Keratinocyte (primary cell): ENCODE results near the gene ITGA6. TPM values are rescaled to one million over a fixed set of nuclear protein-coding genes. Genes with fewer than 3 reads are reported as not detected.
"Not testable (repeated sequence)": the region's sequence is repeated elsewhere in the genome, so short reads cannot be mapped to it uniquely, and the experiment has no call there.

Source experiments
- DNase-seq: peaks from one replicate; pipeline ENCODE4 v3.0.0-alpha.2; 2011; ENCODE audit warnings: low read depth, missing footprints, low spot score
- FAIRE-seq: peaks from 2 replicates; lab custom pipeline; 2011; peaks lifted over from hg19 to GRCh38; lab: Jason Lieb, UNC
- H2AFZ ChIP-seq: 2 replicates; pipeline ENCODE4 v1.6.0; 2012; ENCODE audit warnings: low read length, control low read depth, inconsistent platforms; ENCODE audit not compliant: control insufficient read depth
- H3K27ac ChIP-seq: 2 replicates; pipeline ENCODE4 v1.5.1; 2011; ENCODE audit warnings: low read length; ENCODE audit not compliant: control insufficient read depth, insufficient read depth
- H3K27me3 ChIP-seq: 3 replicates; pipeline ENCODE4 v1.6.0; 2011; ENCODE audit warnings: low read length; ENCODE audit not compliant: control insufficient read depth, insufficient read depth; ENCODE audit errors: extremely low read depth
- H3K36me3 ChIP-seq, 2 experiments: 2 replicates in 1 of 2; 3 replicates in 1 of 2; pipeline ENCODE4 v1.5.1; 2011; ENCODE audit warnings: low read length in 2 of 2, mild to moderate bottlenecking in 1 of 2; ENCODE audit not compliant: control insufficient read depth in 2 of 2, insufficient read depth in 2 of 2; ENCODE audit errors: extremely low read depth in 1 of 2
- H3K4me1 ChIP-seq: 3 replicates; pipeline ENCODE4 v1.5.1; 2011; ENCODE audit warnings: low read length; ENCODE audit not compliant: control insufficient read depth, insufficient read depth; ENCODE audit errors: extremely low read depth
- H3K4me2 ChIP-seq: 3 replicates; pipeline ENCODE4 v1.6.0; 2011; ENCODE audit warnings: low read depth, low read length; ENCODE audit not compliant: control insufficient read depth, insufficient read depth; ENCODE audit errors: extremely low read depth
- H3K4me3 ChIP-seq, 3 experiments: fragments of 200-600 bp in 1 of 3; sonication (generic) in 1 of 3; 2 replicates in 2 of 3; 3 replicates in 1 of 3; pipeline ENCODE4 v1.5.1; 2011 to 2016; ENCODE audit warnings: low read length in 3 of 3, mild to moderate bottlenecking in 3 of 3, control low read depth in 2 of 3, inconsistent platforms in 1 of 3, low read depth in 1 of 3, mixed read lengths in 1 of 3, mixed run types in 1 of 3, moderate library complexity in 1 of 3; ENCODE audit not compliant: control insufficient read depth in 2 of 3, insufficient read depth in 2 of 3; ENCODE audit errors: extremely low read depth in 1 of 3
- H3K79me2 ChIP-seq: 2 replicates; pipeline ENCODE4 v1.6.0; 2012; ENCODE audit warnings: low read length; ENCODE audit not compliant: control insufficient read depth, insufficient read depth
- H3K9ac ChIP-seq: 3 replicates; pipeline ENCODE4 v1.6.0; 2011; ENCODE audit warnings: low read length; ENCODE audit not compliant: control insufficient read depth, insufficient read depth; ENCODE audit errors: extremely low read depth
- H3K9me1 ChIP-seq: 3 replicates; pipeline ENCODE4 v1.6.0; 2011; ENCODE audit warnings: low read length; ENCODE audit not compliant: control insufficient read depth, insufficient read depth; ENCODE audit errors: extremely low read depth
- H3K9me3 ChIP-seq: 2 replicates; pipeline ENCODE4 v1.5.1; 2012; ENCODE audit warnings: low read depth, low read length; ENCODE audit not compliant: control insufficient read depth
- H4K20me1 ChIP-seq: 3 replicates; pipeline ENCODE4 v1.6.0; 2011; ENCODE audit warnings: low read length; ENCODE audit not compliant: control insufficient read depth, insufficient read depth; ENCODE audit errors: extremely low read depth
- EZH2 ChIP-seq: IDR thresholded peaks from one replicate; pipeline ENCODE4 v1.6.1; 2012; ENCODE audit warnings: inconsistent platforms, mild to moderate bottlenecking, low read length, moderate library complexity
- dilution Hi-C: fragments of 300-500 bp; cut with MboI; formaldehyde crosslinking; loops from one replicate; pipeline ENCODE4 v1.7.0; 2020; ENCODE audit warnings: low sequenced_read_pairs; ENCODE audit not compliant: extremely low pct_ligation_motif_present
- polyA plus RNA-seq, 5 experiments: library from polyadenylated mRNA; depleted of rRNA in 3 of 5; stranded (reverse) in 3 of 5; stranded (forward) in 1 of 5; unstranded in 1 of 5; fragments of >200 nt; gene quantifications; 1 replicate in 1 of 5; 2 replicates in 3 of 5; 3 replicates in 1 of 5; pipeline versions ENCODE4 v1.2.1 to v1.2.3, GENCODE V29; 2011 to 2012; ENCODE audit warnings: missing spikeins in 2 of 5, low read depth in 1 of 5, low replicate concordance in 1 of 5
- TF ChIP-seq, protein P1 (sequence below), 3 experiments: IDR thresholded peaks in 1 of 3; conservative IDR thresholded peaks in 1 of 3; optimal IDR thresholded peaks in 1 of 3; 2 replicates in 2 of 3; 3 replicates in 1 of 3; pipeline versions ENCODE3 to v1.5.1; 2011; ENCODE audit warnings: low read length in 3 of 3, mild to moderate bottlenecking in 3 of 3, moderate library complexity in 2 of 3, control low read depth in 1 of 3, inconsistent platforms in 1 of 3; ENCODE audit not compliant: insufficient read depth in 2 of 3; ENCODE audit errors: extremely low read depth in 1 of 3

ITGA6 gene
- polyA plus RNA-seq, 1 donor (not counting 4 experiments of a cell fraction or from before 2014, with no cell fraction given) = 441 TPM

DNA sequence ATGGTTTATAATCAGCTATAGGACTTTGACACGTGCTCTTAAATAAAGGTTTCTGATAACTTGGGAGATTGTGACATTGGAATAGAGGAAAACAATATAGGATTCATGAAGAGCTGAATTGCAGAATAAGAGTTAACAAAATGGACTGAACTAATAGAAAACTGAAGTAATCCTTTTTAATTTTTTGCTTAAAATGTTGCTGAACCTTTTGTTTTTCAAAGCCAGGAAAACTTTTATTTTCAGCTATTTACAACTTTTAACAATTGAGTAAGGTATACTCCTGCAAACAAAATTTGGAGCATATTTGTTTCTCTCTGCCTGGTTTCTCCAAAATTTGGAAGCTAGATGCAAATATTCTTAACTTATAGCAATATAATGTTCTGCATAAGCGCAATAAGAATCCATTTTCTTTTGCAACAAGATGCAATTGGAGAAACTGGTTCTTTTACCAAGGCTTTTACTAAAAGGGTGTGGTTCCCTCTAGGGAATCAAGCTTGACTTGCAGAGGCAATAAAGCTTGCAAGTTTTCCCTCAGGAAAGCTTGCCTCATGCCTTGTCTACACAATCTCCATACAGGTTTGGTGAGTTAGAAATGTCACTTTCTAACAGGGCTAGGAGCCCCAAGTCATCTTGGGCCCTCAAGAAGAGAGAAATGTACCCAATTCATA lies 118.2 kb downstream of the ITGA6 start:
- no peak overlapping the region for H3K4me2 ChIP-seq

DNA sequence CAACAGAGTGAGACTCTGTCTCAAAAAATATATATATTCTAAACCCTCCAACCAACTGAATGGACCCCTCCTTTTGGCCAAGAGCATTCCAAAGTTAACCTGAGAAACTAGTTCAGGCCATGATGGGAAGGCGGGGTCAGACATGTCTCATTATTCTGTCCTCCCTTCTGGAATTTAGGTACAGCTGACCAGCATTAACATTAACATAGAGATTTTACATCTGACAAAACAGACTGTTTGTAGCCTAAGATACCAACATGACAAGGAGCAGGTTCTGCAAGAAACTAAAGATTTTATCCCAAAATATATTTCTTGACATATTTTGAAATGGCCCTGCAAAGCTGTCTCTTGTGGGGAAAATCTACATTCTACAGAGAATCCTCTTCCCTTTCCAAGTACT lies 121.7 kb downstream of the ITGA6 start:
- Histone ChIP-seq H2AFZ (no peak overlapping the region), H3K27ac (no peak overlapping the region), H3K27me3 (no peaks in the 10 kb centered on the region), H3K4me1 (peaks cover 21% of the 10 kb centered on the region), H3K79me2 (no peaks in the 10 kb centered on the region), H3K9me1 (no peaks in the 10 kb centered on the region), H3K9ac (no peak overlapping the region), H4K20me1 (no peaks in the 10 kb centered on the region), H3K9me3 (peaks cover 1% of the 10 kb centered on the region), H3K4me3 (no peak overlapping the region), H3K4me2 (no peak overlapping the region), H3K36me3 (no peaks in the 10 kb centered on the region)
- TF ChIP-seq, protein P1, sequence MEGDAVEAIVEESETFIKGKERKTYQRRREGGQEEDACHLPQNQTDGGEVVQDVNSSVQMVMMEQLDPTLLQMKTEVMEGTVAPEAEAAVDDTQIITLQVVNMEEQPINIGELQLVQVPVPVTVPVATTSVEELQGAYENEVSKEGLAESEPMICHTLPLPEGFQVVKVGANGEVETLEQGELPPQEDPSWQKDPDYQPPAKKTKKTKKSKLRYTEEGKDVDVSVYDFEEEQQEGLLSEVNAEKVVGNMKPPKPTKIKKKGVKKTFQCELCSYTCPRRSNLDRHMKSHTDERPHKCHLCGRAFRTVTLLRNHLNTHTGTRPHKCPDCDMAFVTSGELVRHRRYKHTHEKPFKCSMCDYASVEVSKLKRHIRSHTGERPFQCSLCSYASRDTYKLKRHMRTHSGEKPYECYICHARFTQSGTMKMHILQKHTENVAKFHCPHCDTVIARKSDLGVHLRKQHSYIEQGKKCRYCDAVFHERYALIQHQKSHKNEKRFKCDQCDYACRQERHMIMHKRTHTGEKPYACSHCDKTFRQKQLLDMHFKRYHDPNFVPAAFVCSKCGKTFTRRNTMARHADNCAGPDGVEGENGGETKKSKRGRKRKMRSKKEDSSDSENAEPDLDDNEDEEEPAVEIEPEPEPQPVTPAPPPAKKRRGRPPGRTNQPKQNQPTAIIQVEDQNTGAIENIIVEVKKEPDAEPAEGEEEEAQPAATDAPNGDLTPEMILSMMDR (optimal IDR thresholded peaks at IDR 0.05 in 1 of 3, IDR thresholded peaks at IDR 0.05 in 1 of 3, conservative IDR thresholded peaks at IDR 0.05 in 1 of 3; ENCODE audit: extremely low read depth in 1 of 3, insufficient read depth in 2 of 3, low read length in 3 of 3) = no peak
- no peak for TF ChIP-seq EZH2
- dilution Hi-C loops = no loop called here
- FAIRE-seq = no peak
- no peak for DNase-seq

More for the DNA sequence above, 118.2 kb downstream of the ITGA6 start:
- Histone ChIP-seq H3K9me1 (no peaks in the 10 kb centered on the region), H3K27me3 (no peaks in the 10 kb centered on the region), H2AFZ (no peak overlapping the region), H3K4me1 (peaks cover 5% of the 10 kb centered on the region), H4K20me1 (no peaks in the 10 kb centered on the region), H3K4me3 (no peak overlapping the region), H3K36me3 (no peaks in the 10 kb centered on the region), H3K79me2 (no peaks in the 10 kb centered on the region), H3K9ac (no peak overlapping the region), H3K27ac (no peak overlapping the region), H3K9me3 (peaks cover 1% of the 10 kb centered on the region)
- no peak for DNase-seq
- TF ChIP-seq, protein P1 (optimal IDR thresholded peaks at IDR 0.05 in 1 of 3, IDR thresholded peaks at IDR 0.05 in 1 of 3, conservative IDR thresholded peaks at IDR 0.05 in 1 of 3; ENCODE audit: extremely low read depth in 1 of 3, insufficient read depth in 2 of 3, low read length in 3 of 3) = no peak
- TF ChIP-seq EZH2 = no peak
- dilution Hi-C loops = no loop called here
- FAIRE-seq = no peak

DNA sequence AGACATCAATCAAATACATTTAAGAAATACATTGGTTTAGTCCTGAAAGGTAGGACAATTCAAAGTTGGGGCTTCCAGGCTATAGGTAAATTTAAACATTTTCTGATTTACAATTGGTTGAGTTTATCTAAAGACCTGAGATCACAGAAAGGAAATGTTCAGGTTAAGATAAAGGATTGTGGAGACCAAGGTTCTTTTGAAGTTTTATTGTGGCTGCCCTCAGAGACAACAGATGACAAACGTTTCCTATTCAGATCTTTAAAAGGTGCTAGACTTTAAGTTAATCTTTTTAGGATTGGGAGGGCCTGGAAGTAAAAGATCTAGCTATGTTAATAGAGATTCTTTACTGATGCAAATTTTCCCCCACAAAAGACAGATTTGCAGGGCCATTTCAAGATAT lies 122.4 kb downstream of the ITGA6 start:
- peaks cover 25% of the 10 kb centered on the region for H3K4me1 ChIP-seq
- H3K79me2 ChIP-seq, FAIRE-seq, dilution Hi-C loops, H3K4me2 ChIP-seq, H3K27me3 ChIP-seq, H3K4me3 ChIP-seq, H3K36me3 ChIP-seq, H4K20me1 ChIP-seq, H3K9me3 ChIP-seq, H3K9ac ChIP-seq, H2AFZ ChIP-seq, DNase-seq, H3K27ac ChIP-seq, H3K9me1 ChIP-seq: not testable (repeated sequence)
